ENCODE measurements around the gene AFAP1L1. TPM values are rescaled to one million over a fixed set of nuclear protein-coding genes. Genes with fewer than 3 reads are reported as not detected.

Gene AFAP1L1
- total and polyA plus RNA-seq, 10 of the 15 experiments (the other 5 are each of a cell fraction or from before 2014, with no cell fraction given): 0.11 TPM; not detected in 9

GRCh38 chr5:149367249-149367971 is 95.8 kb downstream of the AFAP1L1 start (continued):
- TF ChIP-seq NR2F1 (conservative IDR thresholded peaks at IDR 0.05) (0 out of 2 replicates have a peak, but pooled peaks have one; percentile 26), MLLT1 (IDR thresholded peaks at IDR 0.05) (no peak), NFIC (IDR thresholded peaks at IDR 0.05; ENCODE audit: low read depth, low read length) (no peak), RAD21 (IDR thresholded peaks at IDR 0.05; ENCODE audit: insufficient read depth, low read depth, low read length) (peak; percentile 59), STAT3 (IDR thresholded peaks at IDR 0.05; ENCODE audit: low read depth, low read length) (no peak), ETV6 (conservative IDR thresholded peaks at IDR 0.05 in 1 of 2, IDR thresholded peaks at IDR 0.05 in 1 of 2; ENCODE audit: borderline replicate concordance in 1 of 2, low read depth in 1 of 2) (no peak), NKRF (conservative IDR thresholded peaks at IDR 0.05) (no peak), YY1 (IDR thresholded peaks at IDR 0.05; ENCODE audit: low read depth, low read length) (0 out of 2 replicates have a peak, but pooled peaks have one; percentile 62), HCFC1 (IDR thresholded peaks at IDR 0.05; ENCODE audit: low read length) (no peak), EED (IDR thresholded peaks at IDR 0.05; ENCODE audit: low read depth) (no peak), POLR2A (IDR thresholded peaks at IDR 0.05; ENCODE audit: low read depth, low read length) (no peak), EZH2 (IDR thresholded peaks at IDR 0.05; ENCODE audit: borderline replicate concordance, control insufficient read depth, low read depth, low read length) (no peak), RAD51 (IDR thresholded peaks at IDR 0.05) (no peak), KAT2A (conservative IDR thresholded peaks at IDR 0.05; ENCODE audit: control insufficient read depth, low read depth, low read length) (no peak), TCF12 (IDR thresholded peaks at IDR 0.05; ENCODE audit: low read depth, low read length) (no peak), RBBP5 (conservative IDR thresholded peaks at IDR 0.05) (no peak), IKZF1 (conservative IDR thresholded peaks at IDR 0.05) (no peak), HDGF (IDR thresholded peaks at IDR 0.05) (peak; percentile 38; the same call in 1 of the 2 replicates), SMC3 (IDR thresholded peaks at IDR 0.05; ENCODE audit: borderline replicate concordance, low read length) (peak; percentile 45; the same call in 1 of the 2 replicates)
- TF ChIP-seq, protein P1, sequence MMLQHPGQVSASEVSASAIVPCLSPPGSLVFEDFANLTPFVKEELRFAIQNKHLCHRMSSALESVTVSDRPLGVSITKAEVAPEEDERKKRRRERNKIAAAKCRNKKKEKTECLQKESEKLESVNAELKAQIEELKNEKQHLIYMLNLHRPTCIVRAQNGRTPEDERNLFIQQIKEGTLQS (IDR thresholded peaks at IDR 0.05; ENCODE audit: borderline replicate concordance, extremely low read depth, low read depth, low read length): no peak
- TF ChIP-seq, protein P2, sequence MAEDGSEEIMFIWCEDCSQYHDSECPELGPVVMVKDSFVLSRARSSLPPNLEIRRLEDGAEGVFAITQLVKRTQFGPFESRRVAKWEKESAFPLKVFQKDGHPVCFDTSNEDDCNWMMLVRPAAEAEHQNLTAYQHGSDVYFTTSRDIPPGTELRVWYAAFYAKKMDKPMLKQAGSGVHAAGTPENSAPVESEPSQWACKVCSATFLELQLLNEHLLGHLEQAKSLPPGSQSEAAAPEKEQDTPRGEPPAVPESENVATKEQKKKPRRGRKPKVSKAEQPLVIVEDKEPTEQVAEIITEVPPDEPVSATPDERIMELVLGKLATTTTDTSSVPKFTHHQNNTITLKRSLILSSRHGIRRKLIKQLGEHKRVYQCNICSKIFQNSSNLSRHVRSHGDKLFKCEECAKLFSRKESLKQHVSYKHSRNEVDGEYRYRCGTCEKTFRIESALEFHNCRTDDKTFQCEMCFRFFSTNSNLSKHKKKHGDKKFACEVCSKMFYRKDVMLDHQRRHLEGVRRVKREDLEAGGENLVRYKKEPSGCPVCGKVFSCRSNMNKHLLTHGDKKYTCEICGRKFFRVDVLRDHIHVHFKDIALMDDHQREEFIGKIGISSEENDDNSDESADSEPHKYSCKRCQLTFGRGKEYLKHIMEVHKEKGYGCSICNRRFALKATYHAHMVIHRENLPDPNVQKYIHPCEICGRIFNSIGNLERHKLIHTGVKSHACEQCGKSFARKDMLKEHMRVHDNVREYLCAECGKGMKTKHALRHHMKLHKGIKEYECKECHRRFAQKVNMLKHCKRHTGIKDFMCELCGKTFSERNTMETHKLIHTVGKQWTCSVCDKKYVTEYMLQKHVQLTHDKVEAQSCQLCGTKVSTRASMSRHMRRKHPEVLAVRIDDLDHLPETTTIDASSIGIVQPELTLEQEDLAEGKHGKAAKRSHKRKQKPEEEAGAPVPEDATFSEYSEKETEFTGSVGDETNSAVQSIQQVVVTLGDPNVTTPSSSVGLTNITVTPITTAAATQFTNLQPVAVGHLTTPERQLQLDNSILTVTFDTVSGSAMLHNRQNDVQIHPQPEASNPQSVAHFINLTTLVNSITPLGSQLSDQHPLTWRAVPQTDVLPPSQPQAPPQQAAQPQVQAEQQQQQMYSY (CRISPR knock-in tag; IDR thresholded peaks at IDR 0.05): no peak
- TF ChIP-seq, protein P3, sequence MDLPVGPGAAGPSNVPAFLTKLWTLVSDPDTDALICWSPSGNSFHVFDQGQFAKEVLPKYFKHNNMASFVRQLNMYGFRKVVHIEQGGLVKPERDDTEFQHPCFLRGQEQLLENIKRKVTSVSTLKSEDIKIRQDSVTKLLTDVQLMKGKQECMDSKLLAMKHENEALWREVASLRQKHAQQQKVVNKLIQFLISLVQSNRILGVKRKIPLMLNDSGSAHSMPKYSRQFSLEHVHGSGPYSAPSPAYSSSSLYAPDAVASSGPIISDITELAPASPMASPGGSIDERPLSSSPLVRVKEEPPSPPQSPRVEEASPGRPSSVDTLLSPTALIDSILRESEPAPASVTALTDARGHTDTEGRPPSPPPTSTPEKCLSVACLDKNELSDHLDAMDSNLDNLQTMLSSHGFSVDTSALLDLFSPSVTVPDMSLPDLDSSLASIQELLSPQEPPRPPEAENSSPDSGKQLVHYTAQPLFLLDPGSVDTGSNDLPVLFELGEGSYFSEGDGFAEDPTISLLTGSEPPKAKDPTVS (IDR thresholded peaks at IDR 0.05; ENCODE audit: low read depth, low read length): no peak

Data from GM12878 (cell line).